A549 treated with dexamethasone at 1 μM for 4 hours (cell line): ENCODE data around the gene HACD3. TPM values are rescaled to one million over a fixed set of nuclear protein-coding genes. Genes with fewer than 3 reads are reported as not detected.

Experiments
- total RNA-seq: library from RNA; stranded (reverse); fragments of 200-300 nt; extraction: Qiagen RNA extraction; gene quantifications from 5 replicates; pipeline ENCODE4 v1.2.3, GENCODE V29; 2022

The HACD3 gene
- total RNA-seq = 128 to 160 TPM (median 149 TPM) in 5 replicates

DNA sequence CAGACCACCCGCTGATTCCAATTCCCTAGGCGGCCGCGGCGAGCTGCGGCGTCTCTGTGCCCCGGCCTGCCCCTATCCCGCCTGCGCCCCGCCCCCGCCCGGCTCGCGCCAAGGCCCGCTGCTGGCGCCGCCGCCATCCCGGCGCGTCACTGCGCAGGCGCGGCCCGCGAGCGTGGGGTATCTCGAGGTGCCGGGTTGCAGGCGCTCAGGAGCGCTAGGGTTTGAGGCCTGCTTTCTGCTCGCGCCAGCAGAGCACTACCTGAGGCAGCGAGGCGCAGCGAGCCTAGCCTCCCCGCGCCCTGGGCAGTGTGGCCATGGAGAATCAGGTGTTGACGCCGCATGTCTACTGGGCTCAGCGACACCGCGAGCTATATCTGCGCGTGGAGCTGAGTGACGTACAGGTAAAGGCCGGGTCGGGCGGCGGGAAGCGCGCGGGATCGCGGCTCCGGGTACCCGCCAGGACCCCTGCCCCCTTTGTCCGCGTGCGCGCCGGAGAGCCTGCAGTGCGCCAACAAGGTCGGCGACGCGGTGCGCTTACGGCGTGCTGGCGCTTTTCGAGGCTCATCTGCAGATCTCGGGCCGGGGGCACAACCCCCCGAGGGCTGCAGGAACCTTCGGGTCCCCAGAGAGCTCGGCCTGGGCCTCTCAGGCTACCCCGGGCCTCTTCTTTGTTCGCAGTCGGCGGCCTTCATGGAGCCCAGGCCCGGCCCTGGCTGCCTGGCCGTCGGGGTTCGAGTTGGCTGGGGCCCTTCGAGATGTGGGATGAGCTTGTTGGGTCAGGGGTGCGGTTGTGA is at the start of gene HACD3:
TSS of gene HACD3 (plus strand) at position 146 of the 794 bp plus-strand sequence. CDS start at position 315, 169 bp downstream.

GRCh38 chr15:65516997-65517865 is 13.0 kb upstream of the HACD3 start, which contains the start of gene DPP8:
DPP8 (minus strand) TSS chr15:65517689; CDS start chr15:65512553, 5,136 bp downstream.

DNA sequence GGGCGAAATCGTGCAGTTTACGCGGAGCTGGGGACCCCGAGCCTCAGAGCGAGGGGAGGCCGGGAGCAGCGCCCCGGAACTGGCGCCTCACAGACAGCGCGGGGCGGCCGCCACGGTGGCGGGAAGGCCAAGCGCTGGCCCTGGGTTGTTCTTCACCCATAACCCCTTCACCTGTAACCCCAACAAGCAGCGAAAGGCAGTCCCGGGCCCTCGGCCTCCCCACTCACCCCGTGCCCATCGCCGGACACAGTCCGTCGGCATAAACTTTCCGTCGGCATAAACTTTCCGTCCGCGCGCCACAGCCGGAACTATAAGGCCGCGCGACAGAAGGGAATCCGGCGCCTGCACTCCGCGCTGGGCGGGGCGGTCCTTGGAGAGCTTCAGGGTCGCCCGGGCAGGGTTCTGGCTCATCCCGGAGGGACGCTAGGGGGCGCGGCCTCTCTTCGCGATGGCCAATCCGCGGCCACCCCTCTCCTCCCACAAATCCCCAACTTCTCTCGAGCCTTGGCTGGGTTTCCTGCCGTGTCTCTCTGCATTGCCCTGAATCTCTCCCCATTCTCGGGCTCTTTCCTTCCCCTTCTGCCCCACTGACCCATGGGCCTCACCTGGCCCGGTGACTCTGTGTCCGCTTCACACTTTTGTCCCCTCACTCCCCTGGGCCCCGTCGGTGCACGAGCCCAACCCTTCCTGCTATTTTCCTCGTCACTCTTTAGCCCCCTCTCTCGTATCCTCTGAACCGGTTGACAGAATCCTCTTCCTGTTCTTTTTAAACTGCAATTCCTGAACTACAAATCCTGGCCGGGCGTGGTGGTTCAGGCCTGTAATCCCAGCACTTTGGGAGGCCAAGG is 80.8 kb downstream of the HACD3 start, which contains the start of gene INTS14:
TSS of gene INTS14 (minus strand) at position 261 of the 848 bp plus-strand sequence. CDS start 3,751 bp downstream, outside the sequence.

GRCh38 chr15:65621638-65622037 is 91.4 kb downstream of the HACD3 start, which contains the start of gene SLC24A1:
SLC24A1 (plus strand) TSS chr15:65621938; CDS start chr15:65624081, 2,143 bp downstream.

Other genes starting within 250 kb of the HACD3 start
- gene PARP16, start 243.6 kb upstream of the HACD3 start, total RNA-seq = 9.6 to 12.7 TPM (median 11.1 TPM) in 5 replicates
- not detected in 5 replicates for gene RNU5A-1, start 234.4 kb upstream of the HACD3 start, total RNA-seq
- not detected in 5 replicates for gene RNU5B-1, start 225.8 kb upstream of the HACD3 start, total RNA-seq
- 0.06 to 0.22 TPM (median 0.19 TPM) in 5 replicates for gene IGDCC3, start 152.5 kb upstream of the HACD3 start, total RNA-seq
- gene IGDCC4, start 107.5 kb upstream of the HACD3 start, total RNA-seq = 1.4 to 3.0 TPM (median 2.2 TPM) in 5 replicates
- 21.8 to 32.3 TPM (median 29.0 TPM) in 5 replicates for gene DPP8, start 12.8 kb upstream of the HACD3 start, total RNA-seq
- gene INTS14, start 80.7 kb downstream of the HACD3 start, total RNA-seq = 41.4 to 44.0 TPM (median 43.7 TPM) in 5 replicates
- 3.4 to 6.0 TPM (median 4.6 TPM) in 5 replicates for gene SLC24A1, start 91.5 kb downstream of the HACD3 start, total RNA-seq